HG02759 (cell line): Measurements from ENCODE around the gene FTCDNL1.
A peak's percentile ranks its signal among the peaks of the same experiment; 100 is the strongest.

ENCODE experiments used
- ATAC-seq: cut with Tn5 transposase; IDR thresholded peaks from one replicate; pipeline ENCODE4 v1.9.1; 2021; ENCODE audit warnings: mild to moderate bottlenecking, moderate library complexity; ENCODE audit not compliant: unreplicated experiment

Gene FTCDNL1

DNA sequence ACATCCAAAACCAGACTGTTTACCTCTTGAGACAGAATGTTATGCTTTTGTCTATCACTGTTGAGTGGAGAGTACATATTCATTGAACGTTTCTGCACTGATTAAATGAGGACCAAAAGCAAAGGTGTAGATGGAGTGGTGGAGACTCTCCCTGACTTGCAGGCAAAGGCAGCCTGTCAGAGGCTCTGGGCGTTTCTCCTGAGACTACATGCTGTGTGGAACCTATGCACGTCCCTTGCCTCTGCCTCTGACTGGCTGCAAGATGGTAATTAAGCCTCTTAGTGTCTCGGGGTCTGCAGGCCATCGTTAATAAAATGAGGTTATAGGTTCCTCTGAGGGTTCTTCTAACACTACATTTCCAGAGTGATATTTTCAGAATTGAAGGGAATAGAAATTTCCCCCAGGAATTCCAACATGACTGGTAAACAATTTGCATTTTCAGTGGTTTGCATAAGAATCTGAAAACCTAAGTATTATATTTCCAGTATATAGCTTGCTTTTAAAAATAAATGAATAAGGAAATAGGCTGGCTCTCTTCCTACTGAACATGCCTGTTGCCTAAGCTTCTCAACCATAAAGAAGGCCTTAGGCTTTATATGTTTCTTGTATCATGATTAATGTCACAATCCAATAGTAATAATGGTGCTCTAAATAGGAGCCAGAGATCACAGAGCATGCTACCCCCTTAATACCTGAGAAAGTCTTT is 107.4 kb downstream of the FTCDNL1 start:
- no peak for ATAC-seq

DNA sequence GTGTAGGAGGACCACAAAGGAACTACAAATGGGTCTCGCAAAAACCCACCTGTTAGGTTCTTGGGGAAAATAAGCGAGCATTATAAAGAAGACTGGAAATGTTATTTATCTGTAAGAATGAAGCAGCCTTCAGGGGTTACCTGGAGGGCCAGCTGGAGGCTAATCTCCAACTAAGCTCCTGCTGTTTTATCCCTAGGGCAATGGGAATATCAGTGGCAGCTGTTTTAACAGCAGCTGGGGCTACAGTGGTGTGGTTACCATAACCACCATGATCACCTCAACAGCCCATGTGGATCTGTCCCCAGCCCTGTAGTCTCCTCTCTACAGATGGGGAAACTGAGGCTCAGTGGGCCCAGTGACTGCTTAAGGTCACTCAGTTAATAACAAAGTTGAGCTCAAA is 108.1 kb downstream of the FTCDNL1 start:
- ATAC-seq, result no peak

DNA sequence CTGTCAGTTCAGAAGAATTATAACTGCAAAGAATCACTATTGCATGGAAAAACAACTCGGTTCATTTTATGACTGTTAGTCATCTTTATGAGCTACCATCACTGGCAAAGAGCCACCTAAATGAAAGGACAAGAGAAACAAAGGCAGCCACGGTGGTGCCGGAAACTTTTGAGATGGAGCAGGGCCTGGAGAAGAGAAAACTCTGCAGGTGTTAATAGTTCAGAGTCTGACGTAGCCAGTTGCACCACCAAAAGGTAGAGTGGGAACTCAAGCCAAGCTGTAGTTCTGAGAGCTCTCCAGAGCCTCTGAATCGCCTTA is 110.9 kb downstream of the FTCDNL1 start:
- no peak for ATAC-seq

DNA sequence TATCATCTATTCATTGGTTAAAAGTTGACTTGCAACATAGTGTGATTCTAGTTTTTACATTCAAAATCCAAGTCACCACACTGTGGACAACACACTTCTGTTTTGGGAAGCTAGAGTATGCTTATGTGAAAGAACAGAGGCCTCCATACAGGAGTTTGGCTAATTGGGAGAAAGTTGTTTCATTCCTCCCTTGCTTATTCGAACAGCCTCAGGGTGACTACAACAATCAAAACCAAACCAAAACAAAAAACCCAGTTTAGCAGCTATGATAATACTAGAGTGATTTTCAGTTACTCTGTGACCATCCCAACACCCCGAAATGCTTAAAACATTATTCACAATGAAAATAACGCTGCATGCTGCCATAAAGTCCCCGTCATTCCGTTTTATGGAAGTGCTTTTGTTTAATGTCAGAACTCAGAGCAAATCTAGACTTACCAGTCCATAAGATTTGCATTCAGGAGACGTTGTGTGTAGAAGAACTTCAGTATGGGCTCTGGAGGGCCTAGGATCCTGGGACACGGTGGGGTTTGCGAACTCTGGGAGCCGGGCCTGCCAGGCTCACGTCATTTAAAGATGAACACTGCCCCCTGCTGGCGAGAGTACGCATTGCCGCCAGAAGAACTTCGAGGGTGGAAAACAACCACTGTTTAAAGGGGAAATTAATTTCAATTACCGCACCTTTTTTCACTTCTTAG is 111.4 kb downstream of the FTCDNL1 start:
- peak; percentile 82 for ATAC-seq

DNA sequence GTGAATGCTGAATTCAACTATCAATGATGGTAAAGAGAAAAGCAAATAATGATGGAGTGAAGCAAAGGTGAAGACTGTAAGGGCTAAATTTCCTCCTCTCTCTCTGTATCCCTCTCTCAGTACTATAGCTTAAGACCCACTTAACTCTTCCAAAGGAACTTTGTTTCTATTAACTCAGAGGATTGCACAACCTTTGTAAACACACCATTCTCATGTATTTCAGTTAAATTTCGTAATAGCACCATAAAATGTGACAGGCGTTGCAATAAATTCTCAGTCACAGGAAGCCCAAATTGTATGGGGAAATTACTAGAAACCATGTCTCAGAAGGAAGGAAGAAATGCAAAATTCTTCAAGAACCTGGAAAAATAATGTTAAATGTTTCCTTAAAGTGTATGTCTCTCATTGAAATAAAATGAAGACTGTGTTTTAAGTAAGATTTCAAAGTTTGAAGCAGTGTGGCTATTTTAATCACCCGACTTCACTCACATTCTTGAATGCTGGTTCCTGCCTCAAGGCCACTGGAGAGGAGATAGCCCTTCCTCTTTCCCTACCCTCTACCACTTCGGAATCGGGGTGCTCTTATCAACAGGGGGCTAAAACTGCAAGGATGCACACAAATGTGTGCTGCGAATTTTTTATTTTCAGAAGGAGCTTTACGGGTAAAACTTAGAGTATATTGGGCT is 112.1 kb downstream of the FTCDNL1 start:
- no peak for ATAC-seq

DNA sequence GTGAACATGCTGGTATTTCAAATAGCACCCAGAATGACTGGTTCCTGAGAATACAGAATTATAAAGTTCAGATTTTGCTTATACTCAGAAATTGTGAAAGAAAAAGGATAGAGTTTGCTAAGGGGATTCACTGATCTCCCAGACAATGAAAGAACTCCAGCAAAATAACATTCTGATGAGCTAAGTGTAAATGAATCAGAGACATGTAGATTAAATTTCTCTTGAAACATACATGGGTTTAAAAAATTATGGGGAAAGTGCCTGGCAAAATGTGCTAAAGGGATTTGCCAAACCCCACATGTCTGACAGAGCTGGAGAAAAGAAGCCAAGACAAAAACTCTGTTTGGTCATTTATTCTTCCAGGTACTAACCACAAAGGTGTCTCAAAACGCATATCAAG is 116.3 kb downstream of the FTCDNL1 start:
- no peak for ATAC-seq

DNA sequence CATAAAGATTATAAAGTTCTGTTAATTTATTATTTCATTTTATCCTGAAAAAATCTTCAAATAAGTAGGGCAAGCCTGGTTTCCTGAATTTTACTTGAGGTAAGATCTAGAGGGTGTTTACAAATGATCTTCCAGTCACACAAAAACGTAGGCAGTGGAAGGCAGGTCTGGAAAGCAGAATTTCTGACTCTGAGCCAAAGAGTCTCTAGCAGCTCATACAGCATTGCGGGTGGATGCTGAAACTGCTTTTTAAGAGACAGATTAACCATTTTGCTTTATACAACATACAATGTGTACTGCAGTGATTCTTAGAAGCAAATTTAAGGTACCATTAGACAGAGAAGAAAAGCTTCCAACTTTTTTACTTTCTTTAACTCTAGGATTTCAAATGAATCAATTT is 117.0 kb downstream of the FTCDNL1 start:
- no peak for ATAC-seq

DNA sequence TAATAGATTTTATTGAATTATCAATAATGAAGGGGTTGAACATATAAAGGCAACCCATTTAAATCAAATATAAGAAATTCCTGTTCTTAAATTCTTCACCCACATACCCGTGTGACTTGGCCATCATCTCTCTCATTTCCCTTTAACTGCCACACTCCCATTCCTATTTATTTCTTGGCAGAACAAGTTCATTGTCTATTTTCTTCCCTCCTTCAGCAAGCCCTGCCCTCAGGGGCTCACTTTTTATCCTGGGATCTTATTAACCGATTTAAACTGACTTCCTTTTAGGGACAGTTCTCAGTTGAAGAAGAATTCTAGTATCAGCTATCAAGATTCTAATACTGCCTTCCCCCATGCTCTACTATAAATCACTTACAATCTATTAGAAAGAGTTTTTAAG is 123.2 kb downstream of the FTCDNL1 start:
- no peak for ATAC-seq

DNA sequence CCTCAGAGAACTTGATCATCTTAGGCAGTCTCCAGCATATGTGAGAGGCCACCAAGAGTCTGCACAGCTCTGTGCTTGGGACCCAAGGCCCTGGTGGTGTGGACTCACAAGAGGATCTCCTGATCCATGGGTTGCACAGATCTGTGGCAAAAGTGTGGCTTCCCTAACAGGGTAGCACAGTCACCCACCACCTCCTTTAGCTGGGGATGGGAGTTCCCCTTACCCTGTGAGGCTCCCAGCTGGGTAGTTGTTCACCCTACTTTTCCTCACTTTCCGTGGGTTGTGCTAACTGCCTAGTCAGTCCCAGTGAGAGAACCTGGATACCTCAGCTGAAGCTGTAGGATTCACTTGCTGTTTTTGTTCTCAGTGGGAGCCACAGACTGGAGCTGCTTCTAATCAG is 123.7 kb downstream of the FTCDNL1 start:
- no peak for ATAC-seq

DNA sequence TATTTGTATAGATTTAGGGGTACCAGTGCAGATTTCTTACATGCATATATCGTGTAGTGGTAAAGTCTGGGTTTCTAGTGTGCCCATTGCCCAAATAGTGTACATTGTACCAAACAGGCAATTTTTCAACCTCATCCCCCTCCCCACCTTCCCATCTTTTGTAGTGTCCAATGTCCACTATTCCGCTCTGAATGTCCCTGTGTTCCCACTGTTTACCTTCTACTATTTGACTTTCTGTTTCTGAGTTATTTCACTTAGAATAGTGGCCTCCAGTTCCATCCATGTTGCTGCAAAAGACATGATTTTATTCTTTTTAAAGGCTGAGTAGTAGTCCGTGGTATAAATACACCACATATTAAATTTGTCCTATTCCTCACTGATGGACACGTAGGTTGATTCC is 132.9 kb downstream of the FTCDNL1 start:
- no peak for ATAC-seq

DNA sequence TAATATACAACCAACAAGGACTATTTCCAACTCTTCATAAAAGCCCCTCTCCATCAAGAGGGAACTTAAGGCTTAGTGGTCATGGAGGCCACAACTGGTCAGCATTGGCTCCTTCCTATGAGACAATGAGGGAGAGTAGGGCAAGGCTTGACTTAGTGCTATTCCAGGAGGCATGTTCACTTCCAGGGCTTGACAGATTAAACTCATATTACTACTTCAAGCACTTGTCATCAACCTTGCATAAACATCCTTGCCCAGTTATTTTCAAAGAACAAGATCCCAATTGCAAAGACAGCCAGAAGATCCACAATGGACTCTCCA is 133.4 kb downstream of the FTCDNL1 start:
- ATAC-seq, result no peak

DNA sequence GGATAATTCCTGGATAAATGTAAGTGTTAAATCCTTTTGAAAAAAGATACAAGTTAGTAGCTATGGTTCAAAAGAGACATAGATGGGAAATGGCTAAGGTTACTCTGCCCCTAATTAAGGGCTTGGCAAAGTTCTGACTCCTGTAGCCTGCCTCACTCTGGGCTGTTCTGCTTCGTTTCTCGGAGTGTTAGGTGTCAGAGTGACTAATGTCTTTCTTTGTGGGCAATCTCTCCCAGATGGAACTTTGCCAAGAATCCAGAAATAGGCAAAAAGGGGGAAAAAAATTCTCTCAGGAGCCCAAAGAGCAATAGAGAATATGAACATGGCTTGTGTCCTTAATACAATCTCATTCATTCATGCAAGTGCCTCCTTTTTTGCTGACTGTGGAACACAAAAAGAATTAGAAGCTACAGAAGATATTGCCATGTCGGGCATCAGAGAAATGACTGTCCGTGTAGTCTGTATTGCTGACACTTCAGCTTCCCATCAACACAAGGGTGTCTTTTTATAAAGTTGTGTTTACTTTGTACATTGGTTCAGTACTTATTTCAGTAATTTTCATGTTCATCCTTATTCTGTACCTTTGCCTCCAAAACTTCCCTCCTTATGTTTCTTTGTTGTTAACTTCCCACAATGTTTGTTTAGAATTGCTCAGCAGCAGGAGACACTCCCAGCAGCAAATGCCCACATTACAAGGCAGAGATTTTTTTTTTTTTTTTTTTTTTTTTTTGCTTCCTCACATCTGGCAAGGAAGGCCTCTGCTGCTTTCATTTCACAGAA is 134.0 kb downstream of the FTCDNL1 start:
- no peak for ATAC-seq

DNA sequence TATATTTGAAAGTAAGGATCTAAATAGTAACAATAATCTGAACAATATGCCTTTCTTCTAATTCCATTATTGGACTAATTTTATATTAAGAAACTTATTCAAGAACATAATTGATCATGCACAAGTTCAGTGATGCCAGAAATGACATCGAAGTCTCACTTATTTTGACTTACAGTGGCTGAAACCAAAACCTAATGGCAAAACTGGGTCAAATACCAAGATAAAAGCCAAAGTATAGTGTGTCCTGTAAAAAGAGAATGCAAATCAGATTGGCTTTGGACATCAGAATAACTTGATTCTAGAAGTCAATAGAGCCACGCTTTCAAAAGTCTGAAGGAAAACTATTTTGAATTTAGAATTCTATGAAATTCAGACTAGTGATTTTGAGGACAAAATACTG is 137.2 kb downstream of the FTCDNL1 start:
- no peak for ATAC-seq

DNA sequence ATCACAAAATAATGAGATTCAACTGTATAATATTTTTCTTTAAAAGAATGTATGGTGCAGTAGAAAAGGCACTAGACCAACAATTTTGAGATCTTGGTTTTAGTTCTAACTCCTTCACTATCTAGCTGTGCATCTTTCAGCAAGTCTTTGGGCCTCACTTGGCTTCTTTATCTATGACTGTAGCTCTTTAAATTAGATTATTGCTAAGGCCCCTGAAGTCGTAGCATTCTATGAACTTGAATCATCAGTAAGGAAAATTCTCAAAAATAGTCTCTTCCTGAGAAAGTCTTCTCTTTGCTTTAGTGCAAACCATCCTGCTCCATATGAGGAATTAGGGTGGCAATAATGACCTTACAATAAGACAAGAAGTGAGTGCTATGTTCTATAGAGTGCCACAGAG is 140.4 kb downstream of the FTCDNL1 start:
- ATAC-seq, result no peak
